NCI-H146 treated with DMSO at 0.1 percent for 48 hours (cell line): ENCODE results near the gene SPTB.

Experiments
- DNase-seq: peaks from one replicate; lab custom pipeline; 2025; ENCODE audit not compliant: unreplicated experiment; lab: John Stamatoyannopoulos, UW

SPTB gene

DNA sequence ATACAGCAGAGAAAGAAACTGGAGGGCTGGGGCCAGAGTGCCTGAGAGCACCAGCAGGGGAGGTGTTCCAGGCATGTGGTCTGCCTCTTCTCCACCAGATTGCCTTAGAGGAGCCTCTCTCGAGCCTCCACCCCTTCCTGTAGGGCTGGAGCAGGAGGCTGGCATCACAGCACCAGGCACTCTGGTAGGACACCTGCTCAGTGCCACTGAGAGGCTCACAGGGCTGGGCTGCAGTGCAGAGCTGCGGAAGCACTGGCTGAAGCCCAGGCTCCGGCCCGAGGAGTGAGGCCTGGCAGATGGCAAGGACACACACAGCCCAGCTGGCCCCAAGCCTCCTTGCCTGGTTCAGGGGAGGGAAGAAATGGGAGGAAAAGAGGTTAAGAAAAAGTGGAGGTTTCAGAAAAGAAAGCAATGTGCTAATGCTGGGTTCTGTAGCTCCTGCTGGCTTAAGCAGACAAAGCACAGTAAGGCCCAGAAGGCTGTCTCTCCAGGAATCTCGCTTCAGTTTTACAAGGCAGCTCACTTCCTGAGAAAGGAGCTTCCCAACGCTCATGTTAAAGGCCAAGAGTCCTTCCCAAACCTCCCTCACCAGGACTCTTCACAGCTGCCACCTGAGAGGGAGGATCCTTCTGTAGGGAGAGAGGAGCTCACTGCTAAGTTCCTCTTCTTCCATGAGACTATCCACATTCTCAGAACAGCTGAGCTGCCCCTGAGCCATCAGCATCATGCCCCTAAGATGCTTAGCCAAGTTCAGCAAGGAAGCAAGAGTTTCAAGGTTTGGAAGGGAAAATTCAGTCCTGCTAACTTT lies 23.8 kb downstream of the SPTB start:
- DNase-seq = no peak

- no peak for DNase-seq
Observed at GRCh38 chr14:64850369-64851137, 29.2 kb downstream of the SPTB start.

- no peak for DNase-seq
Observed at GRCh38 chr14:64849940-64850339, 29.8 kb downstream of the SPTB start.

DNA sequence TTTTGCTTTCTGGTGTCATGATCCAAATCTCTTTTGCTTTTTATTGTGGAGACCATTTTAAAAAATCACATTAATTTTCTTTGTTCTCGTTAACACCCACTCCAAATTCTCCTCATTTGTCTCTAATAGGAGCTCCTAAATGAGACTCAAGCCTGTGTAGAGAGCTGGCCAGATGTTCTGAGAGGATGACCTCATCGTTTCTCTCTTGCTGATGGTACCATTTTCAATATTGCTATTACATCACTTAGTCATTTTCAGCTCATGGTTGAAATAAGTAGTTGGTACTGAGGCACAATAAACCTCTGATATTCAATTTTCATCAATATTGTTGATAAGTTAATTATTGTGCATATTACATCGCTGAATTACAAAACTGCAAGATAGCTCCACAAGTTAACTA lies 31.5 kb downstream of the SPTB start:
- DNase-seq = no peak

DNA sequence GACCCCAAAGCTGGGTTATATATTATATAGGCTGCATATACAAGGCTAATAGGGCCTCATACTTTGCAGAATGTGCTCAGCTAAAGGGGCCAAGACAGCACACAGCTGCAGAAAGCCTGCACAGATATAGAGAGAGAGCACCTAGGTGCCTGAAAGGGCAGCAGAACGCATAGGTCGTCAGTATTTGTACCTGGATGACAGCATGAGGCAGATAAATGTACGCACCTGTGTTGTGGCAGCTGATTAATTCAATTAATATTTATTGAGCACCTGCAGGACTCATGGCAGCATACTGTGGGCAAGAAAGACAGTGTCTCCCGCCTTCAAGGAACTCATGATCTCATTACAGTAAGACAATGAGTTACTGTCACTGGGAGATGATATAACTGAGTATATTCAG lies 33.4 kb downstream of the SPTB start:
- DNase-seq = no peak

- DNase-seq = no peak
Observed at GRCh38 chr14:64845878-64846277, 33.8 kb downstream of the SPTB start.

GRCh38 chr14:64844969-64845536 lies 34.7 kb downstream of the SPTB start:
- DNase-seq = no peak

DNA sequence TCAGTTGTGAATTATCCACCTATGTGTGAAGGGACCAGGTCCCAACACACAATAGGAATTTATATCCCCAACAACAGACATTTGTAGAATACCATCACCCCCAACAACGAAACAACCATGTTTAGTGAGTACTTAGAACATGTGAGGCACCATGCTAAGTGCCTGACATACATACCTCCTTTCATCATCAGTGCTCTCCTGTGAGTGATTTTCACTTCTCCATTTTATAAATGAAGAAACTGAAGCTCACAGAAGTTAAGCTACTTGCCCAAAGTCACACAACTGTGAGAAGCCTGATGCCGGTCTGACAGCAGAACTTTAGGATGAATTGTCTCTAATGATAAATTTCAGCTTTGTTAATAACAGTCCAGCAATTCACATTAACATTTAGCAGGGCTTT lies 35.4 kb downstream of the SPTB start:
- no peak for DNase-seq

DNA sequence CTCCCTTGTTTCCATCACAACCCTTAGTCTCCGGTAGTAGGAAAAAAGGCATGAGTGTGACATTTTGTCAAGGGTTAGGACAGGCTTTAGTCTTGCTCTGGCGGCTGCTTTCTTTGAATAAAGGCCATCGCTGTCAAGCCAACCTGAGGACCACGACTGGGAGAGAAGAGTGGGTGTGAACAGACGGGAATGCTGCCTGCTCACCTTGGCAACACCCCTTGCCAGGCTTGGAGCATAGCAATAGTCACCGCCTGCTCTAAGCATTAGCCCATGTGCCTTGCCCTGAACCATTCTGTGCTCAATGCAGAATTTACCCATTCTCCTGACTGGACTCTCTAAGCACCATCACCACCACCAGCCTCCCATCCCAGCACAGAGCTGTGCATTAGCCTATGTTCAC lies 36.2 kb downstream of the SPTB start:
- no peak for DNase-seq

- DNase-seq = no peak
Observed at GRCh38 chr14:64841772-64842750, 37.6 kb downstream of the SPTB start.

- DNase-seq = no peak
Observed at GRCh38 chr14:64841121-64841651, 38.5 kb downstream of the SPTB start.

- DNase-seq = no peak
Observed at GRCh38 chr14:64838656-64839055, 41.1 kb downstream of the SPTB start.

GRCh38 chr14:64835431-64835830 lies 44.3 kb downstream of the SPTB start:
- no peak for DNase-seq

DNA sequence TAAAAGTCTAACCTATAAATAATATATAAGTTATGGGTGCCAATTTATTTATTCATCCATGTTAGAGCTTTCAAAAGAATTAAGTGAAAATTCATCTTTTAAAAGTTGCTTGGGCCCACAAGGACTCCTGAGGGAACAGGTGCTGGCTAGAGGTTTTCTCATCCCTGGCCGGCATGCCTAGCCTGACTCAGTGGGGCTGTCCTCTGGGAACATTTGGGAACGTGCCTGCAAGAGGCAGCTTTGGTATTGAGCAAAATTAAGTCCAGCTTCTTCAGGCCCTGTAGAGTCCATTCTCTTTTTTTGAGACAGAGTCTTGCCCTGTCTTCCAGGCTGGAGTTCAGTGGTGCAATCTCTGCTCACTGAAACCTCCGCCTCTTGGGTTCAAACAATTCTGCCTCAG lies 44.7 kb downstream of the SPTB start:
- no peak for DNase-seq

DNA sequence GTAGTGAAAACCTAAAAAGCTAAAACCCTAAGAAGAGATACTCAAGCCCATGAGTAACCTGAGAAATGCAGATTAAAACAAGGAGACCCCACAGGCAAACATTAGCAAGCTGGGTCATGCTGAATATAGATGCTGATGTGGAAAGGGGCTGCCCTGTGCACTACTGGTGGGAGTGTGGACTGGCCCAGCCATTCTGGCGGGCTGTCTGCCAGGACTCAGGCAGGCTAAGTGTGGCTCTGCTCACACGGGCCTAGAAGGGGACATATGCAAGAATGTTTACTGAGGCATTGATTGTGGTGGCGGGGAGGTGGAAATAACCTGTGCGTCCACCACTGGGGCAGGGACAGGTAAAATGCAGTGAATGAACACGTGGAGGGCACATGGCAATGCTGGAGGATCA lies 48.3 kb downstream of the SPTB start:
- no peak for DNase-seq

- DNase-seq = no peak
Observed at GRCh38 chr14:64830961-64831360, 48.7 kb downstream of the SPTB start.

DNA sequence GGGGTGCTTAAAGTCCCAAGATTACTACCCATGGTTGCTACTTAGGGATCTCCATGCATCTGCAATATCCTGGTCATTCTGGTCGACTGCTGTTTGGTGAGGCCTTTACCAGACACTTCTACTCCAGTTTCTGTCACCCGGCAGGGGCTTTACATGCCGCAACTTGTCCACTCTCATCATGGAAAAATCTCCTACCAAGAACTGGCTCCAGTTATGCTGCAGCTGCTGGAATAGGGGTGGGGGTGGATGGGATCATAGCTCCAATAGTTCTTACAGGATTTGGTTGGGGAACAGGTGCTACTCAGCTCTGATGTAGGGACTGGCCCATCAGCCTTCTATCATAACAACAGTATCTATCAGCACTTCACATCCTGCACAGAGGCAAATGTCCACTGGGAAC lies 51.6 kb downstream of the SPTB start:
- peak; percentile 13 for DNase-seq

DNA sequence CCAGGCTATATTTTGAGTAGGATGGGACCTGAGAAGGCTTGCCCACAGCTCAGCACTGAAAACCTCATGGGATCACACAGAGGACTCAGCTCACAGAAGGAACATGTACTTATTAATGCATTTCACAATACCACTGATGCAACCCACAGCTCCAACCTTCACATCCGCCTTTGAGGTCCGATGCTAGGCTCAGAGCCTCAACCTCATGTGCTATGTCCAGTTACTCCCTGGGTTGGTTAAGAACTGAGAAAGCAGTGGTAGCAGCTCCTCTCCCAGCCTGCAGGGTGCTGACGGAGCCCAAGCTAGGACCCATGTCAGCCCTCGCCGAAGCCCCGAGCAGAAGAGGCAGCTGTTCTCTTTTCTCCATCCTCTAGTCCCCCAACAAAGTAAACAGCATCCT lies 52.9 kb downstream of the SPTB start:
- DNase-seq = no peak

GRCh38 chr14:64826333-64826732 lies 53.4 kb downstream of the SPTB start:
- DNase-seq = no peak

- no peak for DNase-seq
Observed at GRCh38 chr14:64825509-64825908, 54.2 kb downstream of the SPTB start.

DNA sequence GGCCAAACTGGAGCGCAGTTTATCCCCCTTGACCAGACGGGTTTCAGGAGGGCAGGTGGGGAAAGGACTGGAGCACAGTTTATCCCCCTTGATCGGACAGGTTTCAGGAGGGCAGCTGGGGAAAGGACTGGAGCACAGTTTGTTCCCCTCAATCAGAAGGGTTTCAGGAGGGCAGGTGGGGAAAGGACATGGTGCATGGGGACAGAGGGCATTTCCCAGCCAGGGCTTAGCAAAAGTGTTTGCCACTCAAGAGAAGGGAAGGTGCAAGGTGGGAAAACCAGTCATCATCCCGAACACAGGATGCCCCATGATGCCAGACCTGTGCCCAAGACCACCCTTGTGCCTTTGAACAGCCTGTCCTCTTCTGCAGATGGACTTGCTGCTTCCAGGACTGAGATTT lies 54.7 kb downstream of the SPTB start:
- DNase-seq = no peak
